Tibial nerve (tissue), 4 donors: Measurements from ENCODE around the gene STOM.

Experiments
- EP300 ChIP-seq, 2 donors: sonication (generic); formaldehyde crosslinking; IDR thresholded peaks; one replicate each; pipeline ENCODE4 v1.6.1; 2017; ENCODE audit warnings: antibody characterized with exemption in 2 of 2, mild to moderate bottlenecking in 1 of 2
- POLR2A ChIP-seq, 2 donors: fragments of 450-650 bp; IDR thresholded peaks; one replicate each; pipeline ENCODE4 v1.6.1; 2017; ENCODE audit warnings: antibody characterized with exemption in 2 of 2, mild to moderate bottlenecking in 2 of 2, moderate library complexity in 2 of 2
- TF ChIP-seq, protein P1 (sequence below), 5 experiments: fragments of 200-600 bp in 3 of 5; fragments of 450-650 bp in 2 of 5; sonication (generic) in 3 of 5; IDR thresholded peaks; one replicate each; pipeline ENCODE4 v1.5.1; 2016 to 2019; ENCODE audit warnings: antibody characterized with exemption in 5 of 5, mild to moderate bottlenecking in 3 of 5, moderate library complexity in 2 of 5

DNA sequence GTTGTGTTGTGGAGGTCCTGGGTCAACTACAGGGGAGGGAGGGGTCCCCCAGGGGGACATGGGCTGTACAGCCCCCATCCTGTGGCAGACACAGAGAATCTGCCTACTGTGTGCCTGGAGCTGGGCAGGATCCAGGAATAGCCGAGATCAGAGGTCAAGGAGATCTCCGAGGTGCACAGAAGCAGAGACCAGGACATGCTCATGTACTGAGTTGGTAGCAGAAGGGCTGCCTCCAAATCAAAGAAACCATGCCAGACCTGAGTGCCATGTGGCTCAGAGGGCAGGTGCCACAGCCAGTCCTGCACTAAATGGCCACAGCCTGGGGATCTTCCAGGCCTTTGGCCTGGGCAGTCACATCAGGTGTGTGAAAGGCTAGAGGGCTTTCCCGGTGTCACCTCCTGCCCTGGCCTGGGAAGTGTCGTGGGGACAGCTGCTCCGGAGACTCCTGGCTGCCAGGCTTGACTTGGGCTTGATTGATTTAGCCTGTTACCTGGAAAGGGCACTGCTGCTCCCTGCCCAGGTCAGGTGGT lies 74.3 kb downstream of the STOM start:
- TF ChIP-seq, protein P1, sequence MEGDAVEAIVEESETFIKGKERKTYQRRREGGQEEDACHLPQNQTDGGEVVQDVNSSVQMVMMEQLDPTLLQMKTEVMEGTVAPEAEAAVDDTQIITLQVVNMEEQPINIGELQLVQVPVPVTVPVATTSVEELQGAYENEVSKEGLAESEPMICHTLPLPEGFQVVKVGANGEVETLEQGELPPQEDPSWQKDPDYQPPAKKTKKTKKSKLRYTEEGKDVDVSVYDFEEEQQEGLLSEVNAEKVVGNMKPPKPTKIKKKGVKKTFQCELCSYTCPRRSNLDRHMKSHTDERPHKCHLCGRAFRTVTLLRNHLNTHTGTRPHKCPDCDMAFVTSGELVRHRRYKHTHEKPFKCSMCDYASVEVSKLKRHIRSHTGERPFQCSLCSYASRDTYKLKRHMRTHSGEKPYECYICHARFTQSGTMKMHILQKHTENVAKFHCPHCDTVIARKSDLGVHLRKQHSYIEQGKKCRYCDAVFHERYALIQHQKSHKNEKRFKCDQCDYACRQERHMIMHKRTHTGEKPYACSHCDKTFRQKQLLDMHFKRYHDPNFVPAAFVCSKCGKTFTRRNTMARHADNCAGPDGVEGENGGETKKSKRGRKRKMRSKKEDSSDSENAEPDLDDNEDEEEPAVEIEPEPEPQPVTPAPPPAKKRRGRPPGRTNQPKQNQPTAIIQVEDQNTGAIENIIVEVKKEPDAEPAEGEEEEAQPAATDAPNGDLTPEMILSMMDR (IDR thresholded peaks at IDR 0.05) = peak in 1 of 5 experiments; percentile 3
- TF ChIP-seq POLR2A (IDR thresholded peaks at IDR 0.05) (no peak), EP300 (IDR thresholded peaks at IDR 0.05) (no peak)
